Smooth muscle cell (in vitro differentiated cells): ENCODE measurements around the gene DOCK1. TPM values are rescaled to one million over a fixed set of nuclear protein-coding genes. Genes with fewer than 3 reads are reported as not detected.

Source experiments
- DNase-seq: peaks from one replicate; lab custom pipeline; 2025; ENCODE audit not compliant: unreplicated experiment; lab: John Stamatoyannopoulos, UW
- H2AFZ ChIP-seq: fragments of 200-600 bp; sonication (generic); 2 replicates; pipeline ENCODE4 v1.6.0; 2016; ENCODE audit warnings: antibody characterized with exemption, low read depth, mild to moderate bottlenecking
- H3F3A ChIP-seq: fragments of 200-600 bp; sonication (generic); 2 replicates; pipeline ENCODE4 v1.6.0; 2017; ENCODE audit warnings: antibody characterized with exemption, low read depth
- H3K27ac ChIP-seq: fragments of 200-600 bp; sonication (generic); 2 replicates; pipeline ENCODE4 v1.5.1; 2016; ENCODE audit warnings: low read depth, mild to moderate bottlenecking
- H3K27me3 ChIP-seq: fragments of 200-600 bp; sonication (generic); 2 replicates; pipeline ENCODE4 v1.6.1; 2016; ENCODE audit warnings: low read depth, mild to moderate bottlenecking
- H3K36me3 ChIP-seq: fragments of 200-600 bp; sonication (generic); 2 replicates; pipeline ENCODE4 v1.5.1; 2016; ENCODE audit warnings: low read depth
- H3K4me1 ChIP-seq: fragments of 200-600 bp; sonication (generic); 2 replicates; pipeline ENCODE4 v1.5.1; 2016; ENCODE audit warnings: low read depth
- H3K4me2 ChIP-seq: fragments of 200-600 bp; sonication (generic); 2 replicates; pipeline ENCODE4 v1.6.0; 2016; ENCODE audit warnings: mild to moderate bottlenecking
- H3K4me3 ChIP-seq: fragments of 200-600 bp; sonication (generic); 2 replicates; pipeline ENCODE4 v1.5.1; 2016; ENCODE audit warnings: mild to moderate bottlenecking
- H3K79me2 ChIP-seq: fragments of 200-600 bp; sonication (generic); 2 replicates; pipeline ENCODE4 v1.6.0; 2016; ENCODE audit warnings: low read depth, mild to moderate bottlenecking
- H3K9ac ChIP-seq: fragments of 200-600 bp; sonication (generic); 2 replicates; pipeline ENCODE4 v1.6.0; 2016; ENCODE audit warnings: low read depth
- H3K9me3 ChIP-seq: fragments of 200-600 bp; sonication (generic); replicated peaks from 2 replicates; pipeline ENCODE4 v1.5.1; 2016; ENCODE audit warnings: low read depth
- H4K20me1 ChIP-seq: fragments of 200-600 bp; sonication (generic); 2 replicates; pipeline ENCODE4 v1.6.0; 2016; ENCODE audit warnings: low read depth
- CTCF ChIP-seq: fragments of 200-600 bp; sonication (generic); IDR thresholded peaks from 2 replicates; pipeline ENCODE4 v1.5.1; 2017; ENCODE audit warnings: borderline replicate concordance, mild to moderate bottlenecking, antibody characterized with exemption; ENCODE audit not compliant: insufficient read depth, poor library complexity, severe bottlenecking
- WGBS: methylation state at CpG from one replicate; pipeline ENCODE4 v1.1.7; 2016; ENCODE audit warnings: low lambda C conversion rate; 5-methylcytosine and 5-hydroxymethylcytosine counted together
- polyA plus RNA-seq: library from polyadenylated mRNA; unstranded; fragments of >200 nt; fragmentation: Nextera tagmentation; extraction: Ambion mirVana; gene quantifications from 2 replicates; pipeline ENCODE4 v1.2.1, GENCODE V29; 2016
- total RNA-seq: library from RNA; depleted of rRNA; stranded (reverse); fragments of >200 nt; gene quantifications from 2 replicates; pipeline ENCODE4 v1.2.3, GENCODE V29; 2014

The DOCK1 gene
- total and polyA plus RNA-seq, 2 experiments from 2014 or later = 18.4 to 37.1 TPM

GRCh38 chr10:127452568-127452967 lies 547.3 kb downstream of the DOCK1 start:
- Histone ChIP-seq H3K36me3 (peaks cover 6% of the 10 kb centered on the region), H3K79me2 (no peaks in the 10 kb centered on the region), H3K27ac (no peak overlapping the region), H4K20me1 (no peaks in the 10 kb centered on the region), H3K4me2 (no peak overlapping the region), H3K4me3 (no peak overlapping the region), H3F3A (no peaks in the 10 kb centered on the region), H3K4me1 (no peaks in the 10 kb centered on the region), H2AFZ (no peak overlapping the region), H3K27me3 (no peaks in the 10 kb centered on the region), H3K9ac (no peak overlapping the region), H3K9me3 (no peaks in the 10 kb centered on the region)
- TF ChIP-seq CTCF = no peak
- 82% methylated on average over 3 of the region's 3 CpGs for WGBS
- no peak for DNase-seq

GRCh38 chr10:127453706-127454105 lies 548.5 kb downstream of the DOCK1 start:
- H4K20me1 ChIP-seq = no peaks in the 10 kb centered on the region
- 91% methylated on average over 8 of the region's 8 CpGs for WGBS
- H3K27ac ChIP-seq = no peak overlapping the region
- no peaks in the 10 kb centered on the region for H3F3A ChIP-seq
- H3K4me2 ChIP-seq = no peak overlapping the region
- H3K4me3 ChIP-seq = no peak overlapping the region
- TF ChIP-seq CTCF = no peak
- H2AFZ ChIP-seq = no peak overlapping the region
- H3K36me3 ChIP-seq = peaks cover 6% of the 10 kb centered on the region
- no peaks in the 10 kb centered on the region for H3K27me3 ChIP-seq
- no peak overlapping the region for H3K9ac ChIP-seq
- no peak for DNase-seq
- H3K9me3 ChIP-seq = no peaks in the 10 kb centered on the region
- no peaks in the 10 kb centered on the region for H3K4me1 ChIP-seq
- H3K79me2 ChIP-seq = no peaks in the 10 kb centered on the region

GRCh38 chr10:127456122-127456521 lies 550.9 kb downstream of the DOCK1 start:
- 92% methylated on average over 9 of the region's 9 CpGs for WGBS
- no peak overlapping the region for H3K27ac ChIP-seq
- H3K9ac ChIP-seq = no peak overlapping the region
- H2AFZ ChIP-seq = no peak overlapping the region
- H3K4me1 ChIP-seq = no peaks in the 10 kb centered on the region
- no peaks in the 10 kb centered on the region for H3K79me2 ChIP-seq
- H3K4me2 ChIP-seq = no peak overlapping the region
- no peaks in the 10 kb centered on the region for H4K20me1 ChIP-seq
- DNase-seq = no peak
- H3K9me3 ChIP-seq = no peaks in the 10 kb centered on the region
- H3K4me3 ChIP-seq = no peak overlapping the region
- TF ChIP-seq CTCF = no peak
- no peaks in the 10 kb centered on the region for H3K27me3 ChIP-seq
- no peaks in the 10 kb centered on the region for H3K36me3 ChIP-seq
- no peaks in the 10 kb centered on the region for H3F3A ChIP-seq

GRCh38 chr10:127458016-127458810 lies 553.0 kb downstream of the DOCK1 start:
- H3K4me3 ChIP-seq = no peak overlapping the region
- no peaks in the 10 kb centered on the region for H3K9me3 ChIP-seq
- H3K4me1 ChIP-seq = no peaks in the 10 kb centered on the region
- no peak overlapping the region for H3K9ac ChIP-seq
- H4K20me1 ChIP-seq = no peaks in the 10 kb centered on the region
- no peaks in the 10 kb centered on the region for H3F3A ChIP-seq
- no peak overlapping the region for H2AFZ ChIP-seq
- TF ChIP-seq CTCF = no peak
- H3K79me2 ChIP-seq = no peaks in the 10 kb centered on the region
- 96% methylated on average over 11 of the region's 11 CpGs for WGBS
- DNase-seq = no peak
- H3K36me3 ChIP-seq = no peaks in the 10 kb centered on the region
- no peak overlapping the region for H3K27ac ChIP-seq
- H3K27me3 ChIP-seq = no peaks in the 10 kb centered on the region
- H3K4me2 ChIP-seq = no peak overlapping the region
